PFSK-1 (cell line): ENCODE results near the gene PGLYRP3.

Experiments
- POLR2AphosphoS5 ChIP-seq: IDR thresholded peaks from 2 replicates; pipeline ENCODE4 v1.6.1; 2012; ENCODE audit warnings: low read depth, mild to moderate bottlenecking, control low read depth, low read length, moderate library complexity
- SIN3A ChIP-seq: IDR thresholded peaks from 2 replicates; pipeline ENCODE4 v1.6.1; 2012; ENCODE audit warnings: mild to moderate bottlenecking, low read length, moderate library complexity, borderline replicate concordance; ENCODE audit not compliant: insufficient read depth
- TAF1 ChIP-seq: IDR thresholded peaks from 2 replicates; pipeline ENCODE4 v1.6.1; 2012; ENCODE audit warnings: low read length, control low read depth, borderline replicate concordance; ENCODE audit not compliant: insufficient read depth
- TF ChIP-seq, protein P1 (sequence below), 2 experiments: IDR thresholded peaks; 2 replicates each; pipeline versions ENCODE4 v1.6.1 to v1.8.0; 2011 to 2012; ENCODE audit warnings: low read depth in 2 of 2, low read length in 2 of 2, control low read depth in 1 of 2, inconsistent platforms in 1 of 2, mild to moderate bottlenecking in 1 of 2, moderate library complexity in 1 of 2; ENCODE audit not compliant: insufficient read depth in 1 of 2

DNA sequence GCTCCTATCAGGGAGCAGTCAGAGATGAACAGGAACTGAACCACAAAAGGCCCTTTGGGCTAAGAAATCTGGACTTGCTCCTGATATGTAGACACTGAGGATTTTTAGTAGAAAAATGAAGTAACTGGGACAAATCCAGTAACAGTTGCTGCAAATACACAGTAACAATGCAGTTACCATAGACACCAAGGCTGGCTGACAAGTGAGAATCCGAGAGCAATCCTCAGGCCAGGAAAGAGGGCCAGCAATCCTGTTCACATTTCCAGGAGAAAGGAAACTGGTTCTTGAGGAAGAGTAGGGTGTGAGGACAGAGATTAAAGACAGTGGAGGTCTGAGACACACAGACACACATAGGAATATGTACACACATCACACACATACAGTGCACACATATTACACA is 62.6 kb downstream of the PGLYRP3 start:
- TF ChIP-seq TAF1 (no peak), SIN3A (no peak), POLR2AphosphoS5 (no peak)
- TF ChIP-seq, protein P1, sequence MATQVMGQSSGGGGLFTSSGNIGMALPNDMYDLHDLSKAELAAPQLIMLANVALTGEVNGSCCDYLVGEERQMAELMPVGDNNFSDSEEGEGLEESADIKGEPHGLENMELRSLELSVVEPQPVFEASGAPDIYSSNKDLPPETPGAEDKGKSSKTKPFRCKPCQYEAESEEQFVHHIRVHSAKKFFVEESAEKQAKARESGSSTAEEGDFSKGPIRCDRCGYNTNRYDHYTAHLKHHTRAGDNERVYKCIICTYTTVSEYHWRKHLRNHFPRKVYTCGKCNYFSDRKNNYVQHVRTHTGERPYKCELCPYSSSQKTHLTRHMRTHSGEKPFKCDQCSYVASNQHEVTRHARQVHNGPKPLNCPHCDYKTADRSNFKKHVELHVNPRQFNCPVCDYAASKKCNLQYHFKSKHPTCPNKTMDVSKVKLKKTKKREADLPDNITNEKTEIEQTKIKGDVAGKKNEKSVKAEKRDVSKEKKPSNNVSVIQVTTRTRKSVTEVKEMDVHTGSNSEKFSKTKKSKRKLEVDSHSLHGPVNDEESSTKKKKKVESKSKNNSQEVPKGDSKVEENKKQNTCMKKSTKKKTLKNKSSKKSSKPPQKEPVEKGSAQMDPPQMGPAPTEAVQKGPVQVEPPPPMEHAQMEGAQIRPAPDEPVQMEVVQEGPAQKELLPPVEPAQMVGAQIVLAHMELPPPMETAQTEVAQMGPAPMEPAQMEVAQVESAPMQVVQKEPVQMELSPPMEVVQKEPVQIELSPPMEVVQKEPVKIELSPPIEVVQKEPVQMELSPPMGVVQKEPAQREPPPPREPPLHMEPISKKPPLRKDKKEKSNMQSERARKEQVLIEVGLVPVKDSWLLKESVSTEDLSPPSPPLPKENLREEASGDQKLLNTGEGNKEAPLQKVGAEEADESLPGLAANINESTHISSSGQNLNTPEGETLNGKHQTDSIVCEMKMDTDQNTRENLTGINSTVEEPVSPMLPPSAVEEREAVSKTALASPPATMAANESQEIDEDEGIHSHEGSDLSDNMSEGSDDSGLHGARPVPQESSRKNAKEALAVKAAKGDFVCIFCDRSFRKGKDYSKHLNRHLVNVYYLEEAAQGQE (IDR thresholded peaks at IDR 0.05; ENCODE audit: insufficient read depth in 1 of 2, low read depth in 2 of 2, low read length in 2 of 2) = no peak
